ENCODE results near the gene PLXNB1.

DNA sequence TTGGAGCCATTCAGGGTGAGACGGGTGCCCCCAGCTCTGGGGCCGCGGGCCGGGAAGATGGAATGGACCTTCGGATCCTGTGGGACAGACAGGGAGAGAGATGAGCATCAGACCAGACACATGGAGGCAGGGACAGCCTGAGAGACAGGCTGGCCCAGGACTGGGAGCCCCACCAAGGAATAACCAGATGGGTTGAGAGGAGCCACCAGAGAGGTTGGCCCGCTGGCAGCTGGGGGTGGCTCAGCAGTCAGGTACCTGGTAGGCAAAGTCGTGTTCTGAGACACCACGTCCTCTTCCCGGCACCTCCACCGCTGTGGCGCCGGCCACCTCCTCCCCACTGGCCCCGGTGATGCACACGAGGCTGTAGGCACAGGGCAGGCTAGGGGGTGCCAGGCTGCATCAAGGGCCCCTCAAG lies 13.8 kb downstream of the PLXNB1 start:
- TF ChIP-seq, protein P1, sequence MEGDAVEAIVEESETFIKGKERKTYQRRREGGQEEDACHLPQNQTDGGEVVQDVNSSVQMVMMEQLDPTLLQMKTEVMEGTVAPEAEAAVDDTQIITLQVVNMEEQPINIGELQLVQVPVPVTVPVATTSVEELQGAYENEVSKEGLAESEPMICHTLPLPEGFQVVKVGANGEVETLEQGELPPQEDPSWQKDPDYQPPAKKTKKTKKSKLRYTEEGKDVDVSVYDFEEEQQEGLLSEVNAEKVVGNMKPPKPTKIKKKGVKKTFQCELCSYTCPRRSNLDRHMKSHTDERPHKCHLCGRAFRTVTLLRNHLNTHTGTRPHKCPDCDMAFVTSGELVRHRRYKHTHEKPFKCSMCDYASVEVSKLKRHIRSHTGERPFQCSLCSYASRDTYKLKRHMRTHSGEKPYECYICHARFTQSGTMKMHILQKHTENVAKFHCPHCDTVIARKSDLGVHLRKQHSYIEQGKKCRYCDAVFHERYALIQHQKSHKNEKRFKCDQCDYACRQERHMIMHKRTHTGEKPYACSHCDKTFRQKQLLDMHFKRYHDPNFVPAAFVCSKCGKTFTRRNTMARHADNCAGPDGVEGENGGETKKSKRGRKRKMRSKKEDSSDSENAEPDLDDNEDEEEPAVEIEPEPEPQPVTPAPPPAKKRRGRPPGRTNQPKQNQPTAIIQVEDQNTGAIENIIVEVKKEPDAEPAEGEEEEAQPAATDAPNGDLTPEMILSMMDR (IDR thresholded peaks at IDR 0.05): no peak
- no peak for TF ChIP-seq POLR2A (IDR thresholded peaks at IDR 0.05)
